Measurements from ENCODE around the gene S100Z. TPM values are rescaled to one million over a fixed set of nuclear protein-coding genes. Genes with fewer than 3 reads are reported as not detected.

The S100Z gene
- total RNA-seq, 1 donor from 2014 or later, result 0.38 TPM

DNA sequence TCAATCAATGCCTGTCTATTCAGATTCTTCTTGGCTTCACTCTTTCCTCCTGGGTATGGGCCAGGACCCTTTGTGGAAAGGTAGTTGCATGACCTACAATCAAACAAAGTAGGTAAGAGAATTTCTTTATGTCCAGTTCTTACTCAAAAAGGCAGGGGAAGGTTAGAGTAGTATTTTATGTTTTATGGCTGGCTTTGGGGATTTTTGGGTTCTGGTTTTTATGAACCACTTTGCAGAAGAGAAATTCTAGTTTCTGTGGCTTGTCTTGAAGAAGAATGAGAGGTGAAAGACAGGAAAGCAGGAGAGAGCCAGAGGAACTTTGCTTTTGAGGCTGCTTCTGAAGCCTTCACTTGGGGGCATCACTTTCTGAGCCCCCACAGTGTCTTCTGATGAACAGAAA lies 88.4 kb downstream of the S100Z start:
- peaks cover 2% of the 10 kb centered on the region for H3K27me3 Mint-ChIP-seq (ENCODE audit: unreplicated experiment)
- TF ChIP-seq, protein P1, sequence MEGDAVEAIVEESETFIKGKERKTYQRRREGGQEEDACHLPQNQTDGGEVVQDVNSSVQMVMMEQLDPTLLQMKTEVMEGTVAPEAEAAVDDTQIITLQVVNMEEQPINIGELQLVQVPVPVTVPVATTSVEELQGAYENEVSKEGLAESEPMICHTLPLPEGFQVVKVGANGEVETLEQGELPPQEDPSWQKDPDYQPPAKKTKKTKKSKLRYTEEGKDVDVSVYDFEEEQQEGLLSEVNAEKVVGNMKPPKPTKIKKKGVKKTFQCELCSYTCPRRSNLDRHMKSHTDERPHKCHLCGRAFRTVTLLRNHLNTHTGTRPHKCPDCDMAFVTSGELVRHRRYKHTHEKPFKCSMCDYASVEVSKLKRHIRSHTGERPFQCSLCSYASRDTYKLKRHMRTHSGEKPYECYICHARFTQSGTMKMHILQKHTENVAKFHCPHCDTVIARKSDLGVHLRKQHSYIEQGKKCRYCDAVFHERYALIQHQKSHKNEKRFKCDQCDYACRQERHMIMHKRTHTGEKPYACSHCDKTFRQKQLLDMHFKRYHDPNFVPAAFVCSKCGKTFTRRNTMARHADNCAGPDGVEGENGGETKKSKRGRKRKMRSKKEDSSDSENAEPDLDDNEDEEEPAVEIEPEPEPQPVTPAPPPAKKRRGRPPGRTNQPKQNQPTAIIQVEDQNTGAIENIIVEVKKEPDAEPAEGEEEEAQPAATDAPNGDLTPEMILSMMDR (IDR thresholded peaks at IDR 0.05; ENCODE audit: unreplicated experiment), result no peak
- H3K36me3 Mint-ChIP-seq (ENCODE audit: low read depth, unreplicated experiment), result no peaks in the 10 kb centered on the region
- no peaks in the 10 kb centered on the region for H3K9me3 Mint-ChIP-seq (ENCODE audit: unreplicated experiment)
- no peak for DNase-seq (ENCODE audit: low spot score)
- no peak overlapping the region for H3K27ac Mint-ChIP-seq (ENCODE audit: unreplicated experiment)
- no peak overlapping the region for H3K4me3 Mint-ChIP-seq (ENCODE audit: unreplicated experiment)
- H3K4me1 Mint-ChIP-seq (ENCODE audit: unreplicated experiment), result no peaks in the 10 kb centered on the region

GRCh38 chr5:76941000-76941399 lies 91.2 kb downstream of the S100Z start:
- TF ChIP-seq, protein P1 (IDR thresholded peaks at IDR 0.05; ENCODE audit: unreplicated experiment), result no peak
- Mint-ChIP-seq H3K4me1 (ENCODE audit: unreplicated experiment) (peaks cover 24% of the 10 kb centered on the region), H3K4me3 (ENCODE audit: unreplicated experiment) (no peak overlapping the region), H3K27ac (ENCODE audit: unreplicated experiment) (no peak overlapping the region), H3K9me3 (ENCODE audit: unreplicated experiment) (no peaks in the 10 kb centered on the region), H3K27me3 (ENCODE audit: unreplicated experiment) (peaks cover 6% of the 10 kb centered on the region), H3K36me3 (ENCODE audit: low read depth, unreplicated experiment) (no peaks in the 10 kb centered on the region)
- DNase-seq (ENCODE audit: low spot score), result no peak

DNA sequence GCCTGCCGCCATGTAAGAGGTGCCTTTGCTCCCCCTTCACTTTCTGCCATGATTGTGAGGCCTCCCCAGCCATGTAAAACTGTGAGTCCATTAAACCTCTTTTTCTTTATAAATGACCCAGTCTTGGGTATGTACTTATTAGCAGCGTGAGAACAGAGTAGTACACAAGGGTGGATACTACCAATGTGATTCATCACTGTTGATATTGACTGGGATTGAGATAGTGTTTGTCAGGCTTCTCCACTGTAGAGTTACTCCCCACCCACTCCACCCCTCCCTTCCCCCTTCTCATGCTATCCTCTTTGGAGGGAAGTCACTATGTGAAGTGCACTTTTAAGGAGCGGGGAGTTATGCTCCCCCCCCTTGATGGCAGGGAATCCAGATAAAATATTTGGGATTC lies 91.6 kb downstream of the S100Z start:
- TF ChIP-seq, protein P1 (IDR thresholded peaks at IDR 0.05; ENCODE audit: unreplicated experiment), result no peak
- Mint-ChIP-seq H3K4me3 (ENCODE audit: unreplicated experiment) (no peak overlapping the region), H3K27ac (ENCODE audit: unreplicated experiment) (no peak overlapping the region), H3K36me3 (ENCODE audit: low read depth, unreplicated experiment) (no peaks in the 10 kb centered on the region), H3K27me3 (ENCODE audit: unreplicated experiment) (peaks cover 6% of the 10 kb centered on the region), H3K4me1 (ENCODE audit: unreplicated experiment) (peaks cover 28% of the 10 kb centered on the region), H3K9me3 (ENCODE audit: unreplicated experiment) (no peaks in the 10 kb centered on the region)
- DNase-seq (ENCODE audit: low spot score), result no peak

DNA sequence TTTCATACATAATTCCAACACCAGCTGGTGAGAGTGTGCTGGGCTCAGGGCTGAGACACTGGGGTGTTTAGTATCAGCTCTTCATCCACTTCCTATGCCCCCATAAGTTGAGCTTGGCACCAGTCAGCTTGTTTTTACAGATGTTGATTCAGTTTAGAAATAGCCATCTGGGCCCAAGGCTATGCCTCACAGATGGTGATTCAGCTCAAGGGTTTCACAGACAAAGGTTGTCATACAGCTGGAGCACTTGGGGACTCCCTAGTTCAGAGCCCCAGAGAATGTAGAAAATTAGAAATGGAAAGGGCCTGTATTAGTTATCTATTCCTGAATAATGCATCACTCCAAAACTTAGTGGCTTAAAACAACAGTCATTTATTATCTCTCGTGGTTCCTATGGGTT lies 92.8 kb downstream of the S100Z start:
- H3K4me1 Mint-ChIP-seq (ENCODE audit: unreplicated experiment), result peaks cover 37% of the 10 kb centered on the region
- DNase-seq (ENCODE audit: low spot score), result no peak
- H3K27me3 Mint-ChIP-seq (ENCODE audit: unreplicated experiment), result peaks cover 6% of the 10 kb centered on the region
- H3K9me3 Mint-ChIP-seq (ENCODE audit: unreplicated experiment), result no peaks in the 10 kb centered on the region
- no peaks in the 10 kb centered on the region for H3K36me3 Mint-ChIP-seq (ENCODE audit: low read depth, unreplicated experiment)
- no peak overlapping the region for H3K4me3 Mint-ChIP-seq (ENCODE audit: unreplicated experiment)
- no peak overlapping the region for H3K27ac Mint-ChIP-seq (ENCODE audit: unreplicated experiment)
- TF ChIP-seq, protein P1 (IDR thresholded peaks at IDR 0.05; ENCODE audit: unreplicated experiment), result no peak

DNA sequence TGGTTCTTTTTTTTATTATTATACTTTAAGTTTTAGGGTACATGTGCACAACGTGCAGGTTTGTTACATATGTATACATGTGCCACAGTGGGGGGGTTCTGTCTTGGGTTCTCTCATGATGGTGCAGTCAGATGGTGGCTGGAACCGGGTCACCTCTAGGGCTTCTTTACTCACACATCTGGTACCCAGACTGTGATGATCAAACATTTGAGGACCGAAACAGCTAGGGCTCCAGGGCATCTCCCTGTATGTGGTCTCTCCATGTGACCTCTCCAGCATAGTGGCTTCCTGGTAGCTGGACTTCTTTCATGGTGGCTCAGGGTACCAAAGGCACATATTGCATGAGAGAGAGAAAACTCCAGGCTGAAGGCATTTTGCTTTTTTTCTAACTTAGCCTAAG lies 93.2 kb downstream of the S100Z start:
- Mint-ChIP-seq H3K9me3 (ENCODE audit: unreplicated experiment) (no peaks in the 10 kb centered on the region), H3K4me1 (ENCODE audit: unreplicated experiment) (peaks cover 37% of the 10 kb centered on the region), H3K27me3 (ENCODE audit: unreplicated experiment) (peaks cover 6% of the 10 kb centered on the region), H3K36me3 (ENCODE audit: low read depth, unreplicated experiment) (no peaks in the 10 kb centered on the region), H3K27ac (ENCODE audit: unreplicated experiment) (no peak overlapping the region), H3K4me3 (ENCODE audit: unreplicated experiment) (no peak overlapping the region)
- DNase-seq (ENCODE audit: low spot score), result no peak
- TF ChIP-seq, protein P1 (IDR thresholded peaks at IDR 0.05; ENCODE audit: unreplicated experiment), result no peak
